MM.1S (cell line): ENCODE results near the gene PLCD4.

Experiments used
- CTCF ChIP-seq: fragments of 300-600 bp; sonication (generic); IDR thresholded peaks from 2 replicates; pipeline ENCODE4 v1.5.1; 2016; ENCODE audit warnings: antibody characterized with exemption, low read length, mixed read lengths
- EZH2 ChIP-seq: fragments of 300-600 bp; sonication (generic); optimal IDR thresholded peaks from 2 replicates; pipeline ENCODE3; 2017; ENCODE audit warnings: low read depth, mild to moderate bottlenecking, antibody characterized with exemption, low read length, mixed read lengths
- EZH2phosphoT487 ChIP-seq: fragments of 300-600 bp; sonication (generic); IDR thresholded peaks from 2 replicates; pipeline ENCODE4 v1.6.1; 2018; ENCODE audit warnings: antibody characterized with exemption, low read length

DNA sequence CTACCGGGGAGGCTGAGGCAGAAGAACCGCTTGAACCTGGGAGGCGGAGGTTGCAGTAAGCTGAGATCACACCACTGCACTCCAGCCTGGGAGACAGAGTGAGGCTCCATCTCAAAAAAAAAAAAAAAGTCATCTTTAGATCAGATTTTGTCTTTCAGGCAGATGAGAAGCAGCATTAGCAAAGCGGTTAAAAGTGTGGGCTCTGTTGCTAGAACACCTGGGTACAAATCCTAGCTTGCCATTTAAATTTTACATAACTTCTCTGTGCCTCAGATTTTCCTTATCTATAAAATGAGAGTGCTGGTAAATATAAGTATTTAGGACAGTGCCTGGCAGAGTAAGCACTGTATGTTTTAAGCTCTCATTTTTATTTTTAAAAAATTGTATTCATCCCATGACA, 30.8 kb upstream of the PLCD4 start:
- TF ChIP-seq CTCF: no peak
- TF ChIP-seq EZH2: no peak
- TF ChIP-seq EZH2phosphoT487: no peak
